NCI-H2107 treated with DMSO at 0.1 percent for 48 hours (cell line): ENCODE results near the gene GLS.

ENCODE experiments used
- DNase-seq: peaks from one replicate; lab custom pipeline; 2025; ENCODE audit not compliant: unreplicated experiment; lab: John Stamatoyannopoulos, UW

The GLS gene

DNA sequence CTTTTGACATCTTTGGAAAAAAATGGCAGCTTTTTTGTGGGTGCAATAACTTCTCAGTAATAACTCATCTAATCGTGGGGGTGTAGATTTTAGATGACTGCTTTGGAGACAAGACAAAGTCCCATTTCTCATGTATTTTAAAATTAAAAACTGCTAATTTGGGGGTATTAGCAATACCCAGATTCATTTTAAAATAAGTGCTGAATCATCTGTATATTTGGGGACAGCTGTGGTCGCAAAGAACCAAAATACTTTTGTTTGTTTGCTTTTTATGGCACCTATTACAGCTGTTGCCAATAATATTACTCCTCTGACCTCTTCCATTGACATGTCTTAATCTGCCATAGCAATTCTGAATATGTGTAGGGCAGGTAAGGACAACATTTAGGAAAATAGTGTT is 87.9 kb downstream of the GLS start:
- no peak for DNase-seq

DNA sequence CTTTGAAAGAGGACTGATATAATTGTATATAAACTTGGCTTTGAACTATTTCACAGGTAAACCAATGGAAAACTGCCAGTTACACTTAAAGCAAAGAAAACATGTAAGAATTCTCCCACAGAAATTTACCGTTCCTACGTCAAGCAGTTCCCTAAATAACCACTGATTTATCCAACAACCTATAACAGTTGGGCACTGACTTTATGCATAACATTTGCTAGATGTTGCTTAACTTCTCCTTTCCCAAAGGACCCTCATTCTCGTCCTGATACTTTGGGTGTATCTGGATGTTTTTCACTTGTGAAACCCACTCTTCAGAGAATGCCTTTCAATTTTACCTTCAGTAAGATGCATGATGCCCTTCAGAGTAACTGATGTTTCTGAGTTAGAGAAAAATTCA is 89.5 kb downstream of the GLS start:
- DNase-seq, result no peak

DNA sequence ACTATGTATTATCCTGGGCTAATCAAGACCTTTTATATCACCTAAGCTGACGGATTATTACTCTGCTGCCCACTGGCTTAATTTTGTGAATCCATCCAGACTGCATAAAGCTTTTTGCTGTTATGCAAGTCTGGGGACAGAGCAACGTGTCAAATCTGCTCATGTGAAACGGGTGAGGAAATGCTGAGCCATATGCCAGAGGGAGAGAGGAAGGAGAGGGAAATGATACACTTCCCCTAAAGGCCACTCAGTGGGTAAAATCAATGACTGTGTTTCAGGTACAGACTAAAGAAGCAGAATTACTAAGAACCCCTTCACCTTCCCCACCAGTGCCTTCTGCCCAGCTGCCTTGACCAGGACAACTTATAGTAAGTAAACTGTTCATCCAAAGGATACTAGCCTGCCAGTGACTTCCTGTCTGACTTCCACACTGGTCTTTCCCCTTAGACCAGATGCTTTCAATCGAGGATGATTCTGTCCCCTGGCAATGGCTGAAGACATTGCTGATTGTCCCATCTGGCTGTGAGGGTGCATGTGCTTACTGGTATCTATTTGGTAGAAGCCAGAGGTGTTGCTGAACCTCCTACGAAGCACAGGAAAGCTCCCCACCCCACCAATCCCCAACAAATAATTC is 90.4 kb downstream of the GLS start:
- DNase-seq, result no peak

DNA sequence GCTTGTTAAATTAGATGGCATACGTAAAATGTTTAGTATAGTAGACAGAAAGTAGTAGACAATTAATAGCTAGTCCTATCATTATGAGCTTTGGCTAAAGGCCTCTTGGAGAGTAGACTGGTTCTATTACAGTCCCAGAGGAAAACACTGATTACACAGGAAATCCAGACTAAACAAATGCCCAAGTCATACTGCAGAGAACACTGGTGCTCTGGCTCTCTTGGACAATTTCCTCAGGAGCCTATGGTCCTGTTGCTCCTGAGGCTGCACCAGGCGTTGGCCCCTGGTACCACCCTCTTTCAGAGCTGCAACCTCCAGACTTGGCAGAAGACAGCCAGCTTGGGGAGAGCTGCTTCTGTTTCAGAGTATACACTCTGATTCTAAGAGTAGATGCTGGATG is 91.6 kb downstream of the GLS start:
- no peak for DNase-seq

DNA sequence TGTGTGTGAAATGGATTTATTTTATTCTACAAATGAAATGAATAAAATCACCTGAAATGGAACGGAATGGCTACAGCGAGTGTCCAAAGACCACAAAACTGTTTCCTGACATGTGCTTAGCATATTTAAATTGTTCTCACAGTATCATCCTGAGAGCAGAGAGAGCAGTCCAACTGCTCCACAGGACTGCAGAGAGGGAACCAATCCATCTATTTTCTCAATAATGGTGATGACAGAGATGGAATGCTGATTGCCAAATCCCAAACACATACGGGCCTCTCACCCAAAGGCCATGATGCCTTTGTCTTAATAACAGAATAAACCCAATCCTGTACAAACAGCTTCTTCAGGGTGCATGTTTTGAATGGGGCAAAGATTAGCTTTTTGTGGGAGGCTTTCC is 92.2 kb downstream of the GLS start:
- DNase-seq, result no peak

DNA sequence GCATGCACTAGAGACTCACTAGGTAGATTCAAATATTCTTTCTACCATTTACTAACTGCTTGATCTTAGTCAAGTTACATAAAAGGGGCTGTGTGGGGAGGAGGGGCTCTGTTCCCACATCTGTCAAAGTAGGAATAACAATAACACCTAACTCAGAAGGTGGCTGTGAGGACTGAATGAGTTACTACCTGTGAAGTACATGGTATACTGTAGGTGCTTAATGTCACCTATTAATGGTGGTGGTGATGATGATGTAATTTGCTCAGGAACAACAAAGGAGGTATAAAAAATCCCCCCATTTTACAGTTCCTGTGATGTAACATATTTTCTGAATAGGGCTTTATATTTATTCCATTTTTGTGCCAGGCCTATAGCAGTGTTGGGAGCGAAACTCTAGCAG is 92.6 kb downstream of the GLS start:
- no peak for DNase-seq

DNA sequence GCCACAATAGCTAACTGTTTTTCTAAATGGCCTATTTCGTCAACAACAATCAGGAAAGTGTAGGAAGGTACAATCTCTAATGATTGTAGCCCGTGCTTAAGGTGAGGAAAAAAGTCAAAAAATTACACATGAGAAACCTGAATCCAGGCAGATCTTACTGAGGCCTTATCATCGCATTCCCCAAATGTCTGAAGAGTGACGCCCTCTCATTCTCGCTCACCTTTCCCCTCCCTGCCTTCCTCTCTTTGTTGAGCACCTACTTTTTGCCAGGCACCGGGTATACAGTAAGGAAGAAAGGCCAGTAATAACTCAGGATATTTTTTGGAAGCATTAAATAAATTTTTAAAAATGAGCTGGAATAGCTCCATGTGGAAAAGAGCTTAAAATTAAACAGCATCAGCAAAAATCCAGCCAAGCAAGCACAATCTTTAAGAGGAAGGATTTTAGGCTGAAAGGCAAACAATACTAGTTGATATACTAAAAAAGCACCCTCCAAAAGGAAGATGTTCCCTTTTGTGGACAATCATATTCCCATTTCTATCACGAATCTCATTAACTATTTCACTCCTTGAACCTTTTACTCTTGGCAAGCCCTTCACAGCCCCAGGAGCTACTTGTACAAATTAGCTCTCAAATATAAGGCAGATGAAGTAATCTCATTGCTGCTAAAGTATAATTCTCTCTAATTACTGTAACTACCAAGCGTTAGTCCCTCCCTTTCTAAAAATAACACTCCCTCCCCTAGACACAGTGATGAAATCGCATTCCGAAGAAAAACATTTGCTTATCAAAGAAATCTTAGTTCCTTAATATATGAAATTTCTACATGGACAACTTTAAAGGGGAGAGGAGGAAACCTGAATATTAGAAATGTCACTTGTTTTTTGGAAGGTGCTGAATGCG is 93.4 kb downstream of the GLS start:
- DNase-seq, result no peak

DNA sequence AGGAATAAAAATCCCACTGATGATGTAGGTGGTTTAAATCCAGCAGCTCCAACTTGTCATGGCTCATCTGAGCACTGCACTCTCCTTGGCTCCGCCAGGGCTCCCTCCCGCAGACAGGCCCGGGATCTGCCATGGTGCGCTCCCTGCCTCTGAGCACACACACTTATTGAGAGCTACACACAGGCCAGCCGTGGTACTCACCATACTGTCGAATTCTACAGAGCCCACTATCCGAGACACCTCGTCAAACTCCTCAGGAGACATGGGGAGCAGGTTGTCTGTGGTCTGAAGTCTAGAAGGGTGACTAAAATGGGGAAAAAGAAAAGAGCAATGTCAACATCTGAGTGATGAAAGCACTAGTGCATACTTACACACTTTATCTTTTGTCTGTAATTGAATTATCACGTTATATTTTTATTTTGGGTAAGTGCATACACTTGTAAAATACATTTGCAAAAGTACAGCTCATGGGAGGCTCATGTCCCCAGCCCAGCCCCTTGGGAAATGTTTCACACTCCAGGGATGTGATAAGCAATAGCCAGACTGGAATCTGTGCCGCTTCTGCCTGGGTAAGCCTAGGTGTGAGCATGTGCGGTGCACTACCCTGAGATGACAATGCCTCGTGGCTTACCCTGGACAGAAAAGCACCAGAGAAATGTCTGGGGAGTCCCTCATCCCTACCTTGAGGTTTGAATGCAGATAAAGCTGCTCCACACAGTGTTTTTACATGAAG is 94.2 kb downstream of the GLS start:
- DNase-seq, result no peak

DNA sequence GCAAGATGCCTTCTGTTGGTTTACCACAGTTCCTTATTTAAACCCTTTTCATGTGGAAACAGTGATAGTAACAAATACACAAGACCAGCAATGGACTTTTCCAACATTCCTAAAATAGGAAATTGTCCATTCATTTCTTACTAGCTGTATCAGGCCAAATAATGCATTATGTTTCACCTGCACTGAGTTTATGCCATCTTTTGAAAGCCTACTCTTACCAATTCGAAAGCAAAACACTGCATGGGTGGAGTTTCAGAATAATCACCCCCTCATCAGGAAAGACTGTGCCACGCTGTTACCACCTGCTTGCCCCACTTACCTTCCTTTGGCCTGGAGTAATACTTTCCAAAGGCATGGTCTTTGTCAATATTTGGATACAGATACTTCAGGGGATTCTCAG is 95.9 kb downstream of the GLS start:
- DNase-seq, result no peak

DNA sequence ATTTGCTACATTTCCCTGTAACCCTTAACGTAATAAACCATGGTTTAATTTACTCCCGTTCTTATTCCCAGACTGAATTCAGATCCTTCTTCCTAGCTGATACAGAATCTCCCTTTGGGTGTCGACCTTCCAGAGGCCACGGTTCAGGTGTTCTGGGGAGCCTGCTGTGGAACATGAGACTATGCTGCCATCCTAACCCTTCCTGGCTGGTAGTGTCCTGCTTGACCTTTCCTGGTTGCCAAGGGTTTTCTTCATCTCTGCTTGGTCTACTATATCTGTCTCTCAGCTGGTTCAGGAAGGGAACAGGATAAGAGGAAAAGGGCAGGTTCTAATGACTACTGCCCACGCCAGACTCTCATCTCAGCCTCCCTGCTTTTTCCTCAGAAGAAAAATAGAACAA is 96.9 kb downstream of the GLS start:
- no peak for DNase-seq

DNA sequence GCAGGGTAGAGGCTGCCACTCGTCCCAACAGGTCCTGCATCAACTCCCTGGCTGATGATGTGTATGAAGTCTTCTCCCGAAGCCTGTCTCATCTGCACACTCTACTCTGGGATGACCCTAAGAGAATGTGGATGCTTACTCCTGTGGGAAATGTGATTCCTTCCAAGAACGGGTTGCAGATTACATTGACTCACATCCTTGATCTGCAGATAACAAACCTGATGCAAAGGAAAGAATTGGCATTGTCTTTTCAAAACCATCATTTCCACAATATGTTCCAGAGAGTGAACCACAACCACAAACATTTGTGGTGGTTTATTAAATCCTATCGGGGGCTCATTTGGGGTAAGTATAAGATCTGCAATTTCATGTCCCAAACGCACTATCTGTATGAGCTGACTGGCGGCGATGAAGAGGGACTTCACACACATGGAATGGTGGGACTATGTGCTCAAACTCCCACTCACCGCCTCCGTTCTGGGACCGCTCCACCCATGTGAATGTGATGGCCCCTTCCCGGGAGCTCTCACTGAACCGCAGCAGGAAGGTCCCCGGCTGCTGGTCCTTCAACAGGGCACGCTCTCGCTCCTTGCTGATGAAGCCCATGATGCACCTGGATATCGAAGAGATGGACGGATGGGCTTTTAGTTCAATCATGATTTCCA is 97.9 kb downstream of the GLS start:
- no peak for DNase-seq

DNA sequence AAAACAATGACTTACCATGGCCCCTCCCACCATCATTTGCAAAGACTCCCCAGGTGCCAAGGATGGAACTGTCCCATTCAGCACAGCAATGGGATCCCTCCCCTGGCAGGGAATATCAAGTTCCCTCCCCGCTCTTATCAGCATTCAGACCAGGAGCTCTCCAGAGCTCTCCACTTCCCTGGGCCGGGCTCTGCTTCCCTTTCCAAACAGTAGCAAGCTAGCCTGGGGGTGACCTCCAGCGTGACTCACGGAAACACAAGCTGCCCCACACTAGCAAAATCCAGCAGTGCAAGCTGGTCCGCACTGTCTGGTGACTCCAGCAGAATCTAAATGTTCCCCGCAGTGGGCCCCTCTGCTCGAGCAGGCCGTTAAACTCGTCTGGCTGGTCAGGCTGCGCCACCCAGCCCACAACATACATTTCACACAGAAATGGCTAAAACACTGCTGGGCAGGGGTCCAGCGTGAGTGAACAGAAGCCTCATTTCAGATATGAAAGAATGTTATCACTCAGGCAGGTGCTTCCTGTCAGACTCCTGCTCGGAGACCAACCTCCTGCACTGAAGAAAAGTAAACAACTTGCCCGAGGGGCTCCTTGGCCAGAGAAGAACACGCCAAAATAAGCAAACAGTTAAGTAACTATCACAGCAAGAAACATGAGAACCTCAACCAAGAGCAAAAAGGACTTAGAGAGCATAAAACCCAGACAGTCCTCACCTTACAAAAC is 99.4 kb downstream of the GLS start:
- no peak for DNase-seq

DNA sequence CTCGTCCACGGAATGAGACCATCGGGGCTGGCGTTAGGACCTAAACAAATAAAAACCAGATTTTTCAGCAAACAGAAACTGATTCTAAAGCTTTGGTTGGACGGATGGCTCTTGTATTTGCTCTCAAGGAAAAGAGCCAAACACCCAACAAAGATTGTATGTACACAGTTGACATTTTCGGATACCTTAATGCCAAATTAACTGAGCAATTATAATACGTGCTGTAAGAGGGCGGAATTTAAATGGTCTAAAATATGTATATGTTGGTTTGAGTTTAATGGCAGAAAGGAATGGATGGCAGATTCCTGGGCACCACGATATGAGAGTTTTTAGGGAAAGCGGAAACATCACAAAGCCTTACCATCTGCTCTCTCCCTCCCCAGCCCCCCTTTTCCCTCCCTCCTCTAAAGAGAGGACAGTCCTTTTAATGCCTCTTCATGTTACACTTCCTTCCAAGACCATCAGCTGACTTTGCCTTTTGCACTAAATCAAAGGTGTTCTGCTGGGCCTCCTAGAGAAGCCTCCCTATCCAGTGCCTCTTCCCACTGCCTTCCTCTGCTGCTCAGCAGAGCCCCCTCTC is 100.1 kb downstream of the GLS start:
- no peak for DNase-seq

DNA sequence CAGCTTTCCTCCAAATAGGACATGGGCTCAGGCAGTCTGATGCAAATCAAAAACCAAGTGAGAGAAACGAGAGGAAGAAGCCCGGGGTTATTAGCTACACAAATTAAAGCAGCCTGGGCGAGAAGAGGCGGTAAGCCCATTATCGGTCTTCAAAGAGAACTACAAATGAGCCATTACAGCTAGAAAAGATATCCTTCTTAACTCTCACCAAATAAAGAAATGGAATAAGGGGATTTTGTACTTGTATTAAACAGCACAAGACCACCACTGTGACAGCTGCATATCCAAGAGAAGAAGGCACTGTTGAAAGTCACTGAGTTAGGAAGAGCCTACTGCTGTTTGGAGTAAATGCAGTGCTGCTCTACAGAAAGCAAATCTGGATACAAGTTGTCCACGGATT is 100.7 kb downstream of the GLS start:
- no peak for DNase-seq

DNA sequence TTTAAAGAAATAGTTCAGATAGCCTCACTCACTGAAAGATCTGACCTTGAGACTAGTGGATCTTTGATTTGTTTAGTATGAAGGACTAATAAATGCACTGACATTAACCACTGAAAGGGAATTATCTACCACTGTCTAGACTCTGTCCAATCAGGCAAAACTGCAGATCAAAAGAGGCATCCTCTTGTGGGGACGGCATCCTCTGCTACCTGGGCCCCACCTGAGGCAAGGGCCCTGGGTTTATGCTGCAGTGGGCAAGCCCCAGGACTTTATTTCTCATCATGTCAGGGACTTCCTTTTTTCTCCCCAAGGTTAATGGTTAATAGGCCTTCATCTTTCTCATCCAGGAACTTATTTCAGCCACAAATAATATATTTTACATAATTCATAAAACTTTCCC is 101.1 kb downstream of the GLS start:
- no peak for DNase-seq

DNA sequence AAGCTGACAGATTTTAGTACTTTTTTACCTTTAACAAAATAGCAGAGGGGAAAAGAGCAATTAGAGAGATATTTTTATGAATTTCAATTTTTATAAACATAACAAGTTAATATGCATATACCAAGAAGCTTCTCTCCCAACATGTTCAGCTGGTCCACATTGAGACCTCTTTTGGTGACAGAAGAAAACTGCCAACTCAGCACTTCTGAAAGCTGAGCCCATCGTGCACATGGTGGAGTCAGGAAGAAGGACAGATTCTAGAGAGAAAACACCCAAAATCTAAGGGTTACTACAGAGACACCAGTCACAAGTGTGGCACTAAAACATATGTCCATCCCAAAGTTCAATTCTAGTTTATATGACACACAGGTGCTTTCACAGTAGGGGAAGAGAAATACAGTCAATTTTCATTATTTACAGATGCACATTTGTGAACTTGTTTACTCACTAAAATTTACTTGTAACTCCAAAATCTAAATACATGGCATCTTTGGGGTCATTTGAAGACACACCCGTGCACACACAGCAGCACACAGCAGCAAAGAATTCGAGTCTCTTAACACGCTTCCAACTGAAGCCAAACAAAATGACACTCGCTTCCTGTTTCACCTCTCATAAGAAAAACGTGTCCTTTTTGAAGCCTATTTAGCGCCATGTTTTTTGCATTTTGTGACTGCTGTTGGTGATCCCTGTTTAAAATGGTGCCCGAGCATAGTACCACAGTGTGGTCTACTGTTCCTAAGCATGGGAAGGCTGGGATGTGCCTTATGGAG is 101.8 kb downstream of the GLS start:
- DNase-seq, result no peak

DNA sequence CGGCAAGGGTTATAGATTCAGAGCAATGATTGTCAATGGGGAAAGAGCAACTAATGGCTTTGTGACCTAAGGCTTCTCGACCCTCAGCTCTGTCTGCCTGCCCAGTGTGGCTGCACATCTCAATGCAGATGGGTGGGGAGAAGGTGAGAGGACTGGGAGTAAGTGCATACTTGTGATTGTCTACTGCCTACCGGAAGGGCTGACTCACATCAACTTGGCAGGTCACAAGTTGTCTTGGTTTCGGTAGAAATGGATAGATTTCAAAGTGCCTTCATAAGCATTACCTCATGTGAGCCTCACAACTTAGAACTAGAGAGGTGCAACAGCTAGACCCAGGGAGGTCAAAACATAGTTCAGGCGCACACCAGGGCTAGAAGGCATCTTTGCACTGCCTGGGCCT is 104.0 kb downstream of the GLS start:
- no peak for DNase-seq

DNA sequence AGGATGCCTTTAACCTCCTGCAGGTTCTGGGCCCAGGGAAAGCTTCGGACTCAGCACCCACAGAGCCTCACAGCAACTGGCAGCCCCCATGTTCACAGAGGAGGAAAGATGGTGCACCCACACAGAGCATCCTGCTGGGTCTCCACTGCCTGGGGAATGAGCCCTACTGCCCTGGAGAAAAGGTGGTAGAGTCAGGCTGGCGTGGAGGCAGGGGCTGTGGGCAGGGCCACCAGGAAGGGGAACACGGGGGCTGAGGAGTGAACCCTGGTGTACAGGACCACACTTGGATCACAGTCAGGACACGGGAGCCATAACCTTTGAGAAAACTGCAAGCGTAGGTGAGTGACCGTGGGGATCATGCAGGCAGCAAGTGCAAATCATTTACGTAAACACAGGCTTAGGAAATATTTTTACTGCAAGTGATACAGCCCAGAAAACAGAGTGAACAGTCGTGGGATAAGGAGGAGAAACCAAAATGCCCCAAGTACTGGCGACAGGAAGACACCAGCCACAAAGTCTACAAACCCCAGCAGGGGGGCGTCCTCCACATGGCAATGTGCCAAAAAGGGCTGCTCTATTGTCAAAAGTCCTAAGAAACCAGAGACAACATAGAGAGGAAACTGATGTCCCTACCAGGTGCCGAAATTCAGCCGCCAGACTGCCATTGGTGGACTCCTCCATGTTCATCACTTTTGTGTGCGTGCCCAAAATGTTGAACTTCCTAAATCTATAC is 105.8 kb downstream of the GLS start:
- no peak for DNase-seq

DNA sequence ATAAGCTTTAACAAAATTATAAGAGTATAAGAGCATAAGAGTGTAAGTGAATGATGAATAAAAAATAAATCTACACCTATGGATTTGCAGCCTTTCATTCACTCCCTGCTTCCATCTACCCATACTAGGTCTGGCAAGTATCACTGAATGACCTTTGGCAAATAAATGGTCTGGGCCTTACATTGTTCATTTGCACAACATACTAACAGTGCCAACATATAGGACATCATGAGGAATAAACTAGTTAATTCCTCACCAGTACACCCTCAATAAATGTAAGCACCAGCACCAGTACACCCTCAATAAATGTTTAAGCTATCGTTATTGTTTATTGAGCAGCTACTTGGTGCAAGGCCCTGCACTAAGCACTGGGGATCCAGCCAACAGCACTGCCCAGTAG is 106.5 kb downstream of the GLS start:
- no peak for DNase-seq
